BE2C (cell line): ENCODE measurements around the gene LHPP.

Source experiments
- DNase-seq: peaks from one replicate; pipeline ENCODE4 v3.0.0-alpha.2; 2020
- H3K27me3 ChIP-seq: fragments of 250-450 bp; sonication (Bioruptor Pico); 2 replicates; pipeline ENCODE4 v1.5.1; 2020; ENCODE audit warnings: mild to moderate bottlenecking
- H3K36me3 ChIP-seq: fragments of 250-450 bp; sonication (Bioruptor Pico); 2 replicates; pipeline ENCODE4 v1.5.1; 2020; ENCODE audit warnings: mild to moderate bottlenecking
- H3K4me1 ChIP-seq: fragments of 250-450 bp; sonication (Bioruptor Pico); 2 replicates; pipeline ENCODE4 v1.5.1; 2020
- H3K4me3 ChIP-seq: 2 replicates; pipeline ENCODE4 v1.5.1; 2011; ENCODE audit warnings: low read depth, low read length
- H3K9me3 ChIP-seq: fragments of 250-450 bp; sonication (Bioruptor Pico); 2 replicates; pipeline ENCODE4 v1.5.1; 2020
- CTCF ChIP-seq: IDR thresholded peaks from 2 replicates; pipeline ENCODE4 v1.5.1; 2012; ENCODE audit warnings: mild to moderate bottlenecking, low read depth, low read length

LHPP gene

GRCh38 chr10:124486635-124487034 is 25.0 kb downstream of the LHPP start:
- no peak for TF ChIP-seq CTCF
- H3K36me3 ChIP-seq: no peaks in the 10 kb centered on the region
- no peaks in the 10 kb centered on the region for H3K27me3 ChIP-seq
- H3K9me3 ChIP-seq: no peaks in the 10 kb centered on the region
- DNase-seq: no peak
- no peaks in the 10 kb centered on the region for H3K4me1 ChIP-seq
- H3K4me3 ChIP-seq: no peak overlapping the region

GRCh38 chr10:124491105-124491504 is 29.5 kb downstream of the LHPP start:
- H3K9me3 ChIP-seq: no peaks in the 10 kb centered on the region
- no peak overlapping the region for H3K4me3 ChIP-seq
- DNase-seq: no peak
- no peaks in the 10 kb centered on the region for H3K36me3 ChIP-seq
- no peaks in the 10 kb centered on the region for H3K27me3 ChIP-seq
- no peaks in the 10 kb centered on the region for H3K4me1 ChIP-seq
- no peak for TF ChIP-seq CTCF

GRCh38 chr10:124492266-124492665 is 30.6 kb downstream of the LHPP start:
- DNase-seq: no peak
- no peak overlapping the region for H3K4me3 ChIP-seq
- no peaks in the 10 kb centered on the region for H3K4me1 ChIP-seq
- TF ChIP-seq CTCF: no peak
- no peaks in the 10 kb centered on the region for H3K27me3 ChIP-seq
- no peaks in the 10 kb centered on the region for H3K36me3 ChIP-seq
- H3K9me3 ChIP-seq: no peaks in the 10 kb centered on the region

- Histone ChIP-seq H3K4me3 (no peak overlapping the region), H3K9me3 (no peaks in the 10 kb centered on the region), H3K27me3 (no peaks in the 10 kb centered on the region), H3K4me1 (no peaks in the 10 kb centered on the region; the same call in 1 of the 2 replicates), H3K36me3 (no peaks in the 10 kb centered on the region)
- no peak for TF ChIP-seq CTCF
- DNase-seq: no peak
These were observed 31.7 kb downstream of the LHPP start for GRCh38 chr10:124493214-124493882.

- DNase-seq: no peak
- no peaks in the 10 kb centered on the region; the same call in 1 of the 2 replicates for H3K4me1 ChIP-seq
- no peak overlapping the region for H3K4me3 ChIP-seq
- no peaks in the 10 kb centered on the region for H3K36me3 ChIP-seq
- no peaks in the 10 kb centered on the region for H3K9me3 ChIP-seq
- no peaks in the 10 kb centered on the region for H3K27me3 ChIP-seq
- no peak for TF ChIP-seq CTCF
These were observed 32.6 kb downstream of the LHPP start for GRCh38 chr10:124494046-124494807.

GRCh38 chr10:124495162-124495561 is 33.5 kb downstream of the LHPP start:
- no peaks in the 10 kb centered on the region; the same call in 1 of the 2 replicates for H3K4me1 ChIP-seq
- H3K27me3 ChIP-seq: no peaks in the 10 kb centered on the region
- DNase-seq: no peak
- H3K4me3 ChIP-seq: no peak overlapping the region
- H3K9me3 ChIP-seq: no peaks in the 10 kb centered on the region
- H3K36me3 ChIP-seq: no peaks in the 10 kb centered on the region
- no peak for TF ChIP-seq CTCF
